NCI-H748 treated with DMSO at 0.1 percent for 48 hours (cell line): Measurements from ENCODE around the gene AFF2.

Experiments
- DNase-seq: peaks from one replicate; lab custom pipeline; 2025; lab: John Stamatoyannopoulos, UW

Gene AFF2

GRCh38 chrX:148588649-148589310, 88.4 kb downstream of the AFF2 start:
- no peak for DNase-seq

DNA sequence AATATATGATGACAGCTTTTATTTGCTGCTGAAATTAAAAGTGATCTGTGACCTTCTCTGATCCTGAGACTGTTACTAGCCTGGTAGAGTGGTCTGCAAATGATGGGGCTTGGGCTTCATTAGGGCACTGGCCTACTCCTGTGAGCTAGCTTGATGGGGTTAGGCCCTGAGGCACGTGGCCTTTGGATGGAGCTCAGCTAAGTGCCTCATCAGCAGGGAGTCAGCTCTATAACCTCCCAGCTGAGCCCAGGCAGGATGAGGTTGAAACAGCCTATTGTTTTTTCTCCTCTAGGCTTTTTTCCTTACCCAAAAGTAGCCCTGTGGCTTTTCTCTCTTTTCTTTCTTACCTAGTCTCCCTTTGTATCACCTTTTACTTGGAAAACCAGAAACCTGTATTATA, 92.2 kb downstream of the AFF2 start:
- DNase-seq = no peak

DNA sequence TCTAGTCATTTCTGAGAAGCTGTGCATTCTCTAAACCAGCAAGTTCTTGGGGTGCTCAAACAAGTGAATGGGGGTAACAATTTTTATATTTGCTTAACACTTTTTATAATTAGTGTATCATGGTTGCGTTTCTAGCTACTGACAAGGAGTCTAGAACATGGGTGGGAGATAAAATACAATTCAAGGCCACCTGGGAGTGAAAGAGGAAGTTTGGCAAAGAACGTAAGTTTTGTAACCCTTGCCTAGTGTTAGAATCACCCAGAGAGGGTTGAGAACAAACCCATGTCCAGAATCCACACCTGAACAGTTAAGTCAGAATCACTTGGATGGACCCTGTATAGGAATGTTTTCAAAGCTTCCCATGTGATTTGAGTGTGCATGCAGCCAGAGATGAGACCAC, 92.7 kb downstream of the AFF2 start:
- DNase-seq = no peak

- DNase-seq = no peak
Measured at GRCh38 chrX:148593987-148594386, 93.6 kb downstream of the AFF2 start.

- no peak for DNase-seq
Measured at GRCh38 chrX:148599404-148599803, 99.0 kb downstream of the AFF2 start.

- no peak for DNase-seq
Measured at GRCh38 chrX:148600131-148600530, 99.7 kb downstream of the AFF2 start.

DNA sequence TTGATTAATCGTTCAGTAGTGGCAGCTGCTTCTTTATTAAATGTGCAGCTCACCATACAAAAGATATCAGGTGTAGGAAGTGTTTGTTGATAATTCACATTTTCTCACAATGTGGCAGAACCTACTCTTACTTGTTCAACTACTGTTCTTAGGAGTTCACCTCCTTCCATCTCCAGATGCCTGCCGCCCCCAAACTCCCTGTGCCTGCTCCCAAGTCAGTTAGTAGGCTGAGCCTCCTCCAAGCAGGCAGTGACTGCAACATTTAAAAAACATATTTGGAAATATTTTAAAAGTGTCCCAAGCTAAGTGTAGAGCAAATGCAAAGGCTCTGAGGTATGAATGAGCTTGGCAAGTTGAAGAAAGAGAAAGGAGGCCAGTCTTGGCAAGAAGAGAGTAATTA, 100.2 kb downstream of the AFF2 start:
- no peak for DNase-seq

- no peak for DNase-seq
Measured at GRCh38 chrX:148601034-148601433, 100.6 kb downstream of the AFF2 start.

DNA sequence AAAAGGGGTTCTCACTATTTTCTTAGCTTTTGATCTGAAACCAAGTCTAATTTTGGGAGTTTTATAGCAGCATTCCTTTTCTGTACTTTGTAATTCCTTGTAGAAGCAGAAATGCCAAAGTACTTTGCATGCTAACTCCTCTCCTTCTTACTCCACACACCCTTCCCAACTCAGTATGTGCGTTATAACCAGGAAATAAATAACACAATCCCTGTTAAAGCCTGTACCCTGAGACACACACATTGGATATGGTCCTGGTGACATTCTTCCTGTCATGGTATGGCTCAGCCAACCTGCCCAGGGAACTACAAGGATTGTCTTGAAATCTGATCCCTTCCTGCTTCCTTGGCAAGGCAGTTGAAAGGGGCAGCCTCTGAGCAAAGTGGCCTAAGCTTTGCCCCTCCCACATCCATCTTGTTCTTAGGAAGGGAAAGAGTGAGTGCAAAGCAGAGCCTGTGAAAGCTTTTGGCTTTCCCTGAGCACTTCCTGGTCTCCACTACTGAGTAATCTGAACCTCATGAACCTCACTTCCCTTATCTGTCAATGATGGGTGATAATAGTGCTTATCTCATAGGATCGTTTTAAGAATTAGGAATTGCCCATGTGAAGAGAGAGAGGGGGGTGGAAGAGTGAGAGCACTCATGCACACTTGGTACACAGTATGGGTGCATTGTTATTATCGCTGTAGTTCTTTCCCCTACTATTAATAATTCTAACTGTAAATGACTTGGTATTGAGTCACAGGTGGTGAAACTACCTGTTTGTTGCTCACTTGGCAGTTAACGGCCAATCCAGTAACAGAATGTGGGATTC, 109.3 kb downstream of the AFF2 start:
- DNase-seq = no peak

DNA sequence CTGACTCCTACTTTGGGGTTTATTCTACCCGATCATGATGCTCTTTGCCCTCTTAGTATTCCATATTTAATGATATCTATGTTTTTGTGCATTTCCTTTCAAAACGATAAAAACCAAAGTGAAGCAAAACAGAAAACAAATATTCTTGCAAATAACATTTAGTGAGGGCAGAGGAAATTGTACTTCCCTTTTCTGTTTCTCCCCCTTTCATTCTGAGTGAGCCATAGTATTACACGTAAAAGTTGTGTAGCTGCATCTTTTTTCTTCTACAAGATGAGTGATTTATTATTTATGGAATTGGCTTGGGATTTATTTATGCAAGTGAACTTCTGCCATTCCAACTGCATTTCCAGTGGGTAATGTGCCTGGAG, 109.9 kb downstream of the AFF2 start:
- DNase-seq = no peak

DNA sequence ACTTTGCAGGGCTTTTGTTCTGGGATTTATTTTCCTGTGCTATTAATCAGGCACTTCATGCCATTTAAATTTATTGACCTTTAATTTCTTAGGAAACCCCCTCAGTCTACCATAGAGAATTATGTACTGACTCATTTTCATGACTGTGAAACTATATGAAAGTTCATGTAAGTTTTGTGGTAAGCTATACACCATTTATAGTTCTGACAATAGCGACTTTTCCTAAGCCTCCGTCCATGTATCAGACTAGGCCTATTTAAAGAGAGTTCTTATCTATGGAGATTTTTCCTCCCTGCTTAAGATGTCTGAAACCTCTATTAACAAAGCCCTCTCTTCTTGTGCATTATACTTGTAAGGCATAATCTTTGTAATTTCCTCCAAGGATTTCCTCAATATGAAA, 111.6 kb downstream of the AFF2 start:
- no peak for DNase-seq

DNA sequence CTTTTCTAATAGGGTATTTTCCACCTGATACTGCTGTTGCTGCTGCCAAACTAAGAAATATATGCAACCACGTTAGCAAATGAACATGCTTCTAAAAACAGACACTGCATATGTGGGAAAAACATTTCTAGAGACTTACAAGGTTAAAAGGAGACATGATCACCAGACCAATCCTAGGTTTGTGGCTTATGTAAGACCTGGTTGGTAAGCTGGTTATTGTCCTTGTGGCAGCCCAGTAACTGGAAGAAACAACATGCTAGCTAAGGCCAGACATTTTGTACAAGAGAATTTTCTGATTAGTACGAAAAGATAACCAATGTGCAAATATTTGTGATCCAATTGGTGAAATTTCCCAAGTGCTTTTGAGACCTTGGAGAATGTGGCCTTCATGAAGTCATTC, 112.0 kb downstream of the AFF2 start:
- no peak for DNase-seq

DNA sequence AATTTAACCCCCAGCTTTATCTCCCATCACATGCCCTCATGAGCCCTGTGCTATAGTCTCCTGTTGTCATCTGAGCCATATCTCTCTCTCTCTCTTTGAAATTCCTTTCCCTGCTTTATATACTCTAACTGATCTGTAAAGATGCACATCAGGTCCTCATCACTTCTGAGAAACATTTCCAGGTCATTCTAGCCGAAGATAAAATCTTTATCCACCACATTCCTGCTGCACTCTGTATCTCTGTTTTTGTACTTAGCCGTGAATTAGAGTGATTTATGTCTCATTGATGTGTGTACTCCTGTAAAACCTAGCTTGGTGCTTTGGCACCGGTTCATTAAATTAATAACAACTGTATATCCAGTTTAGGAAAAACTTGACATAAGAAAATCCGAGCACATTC, 113.2 kb downstream of the AFF2 start:
- DNase-seq = no peak

GRCh38 chrX:148615491-148615890, 115.1 kb downstream of the AFF2 start:
- DNase-seq = no peak

- no peak for DNase-seq
Measured at GRCh38 chrX:148618470-148619445, 118.3 kb downstream of the AFF2 start.

- DNase-seq = no peak
Measured at GRCh38 chrX:148620023-148620422, 119.6 kb downstream of the AFF2 start.

- no peak for DNase-seq
Measured at GRCh38 chrX:148624951-148625474, 124.6 kb downstream of the AFF2 start.

DNA sequence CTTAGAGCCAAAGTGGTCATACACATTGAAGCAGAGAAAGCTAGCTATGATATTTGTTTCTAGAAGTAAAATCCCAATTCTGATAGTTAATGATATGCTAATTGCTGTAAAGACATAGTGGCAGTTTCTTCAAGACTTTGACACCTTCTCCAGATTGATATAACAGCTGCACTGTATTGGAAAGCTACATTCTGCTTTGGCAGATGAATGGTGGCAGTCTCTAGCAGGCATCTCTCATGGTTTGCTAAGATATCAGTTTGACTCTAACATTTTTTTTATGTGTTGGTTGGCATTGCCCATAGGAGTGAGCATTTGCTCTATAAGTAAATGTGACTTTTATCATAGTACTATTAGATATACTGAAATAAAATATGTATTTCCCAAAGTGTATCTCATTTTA, 128.2 kb downstream of the AFF2 start:
- DNase-seq = no peak

DNA sequence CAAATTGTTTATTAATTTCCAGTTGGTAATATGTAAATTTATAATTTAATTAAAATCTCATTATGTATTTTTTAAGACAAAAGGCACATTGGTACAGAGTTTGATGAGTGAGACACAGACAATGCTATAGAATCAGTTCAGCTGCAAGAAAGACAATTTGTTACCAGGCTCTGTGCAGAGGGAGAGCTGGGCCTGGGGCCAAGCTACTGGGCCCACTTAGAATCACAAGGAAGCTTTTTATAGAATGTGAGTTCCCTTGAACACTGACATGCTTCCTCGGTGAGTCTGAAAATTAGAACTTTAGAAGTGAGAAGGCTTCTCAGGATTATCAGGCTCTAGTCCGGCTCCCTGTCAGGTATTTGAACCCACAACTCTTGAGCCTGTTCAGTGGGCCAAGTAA, 129.0 kb downstream of the AFF2 start:
- no peak for DNase-seq

GRCh38 chrX:148632444-148632843, 132.0 kb downstream of the AFF2 start:
- no peak for DNase-seq

DNA sequence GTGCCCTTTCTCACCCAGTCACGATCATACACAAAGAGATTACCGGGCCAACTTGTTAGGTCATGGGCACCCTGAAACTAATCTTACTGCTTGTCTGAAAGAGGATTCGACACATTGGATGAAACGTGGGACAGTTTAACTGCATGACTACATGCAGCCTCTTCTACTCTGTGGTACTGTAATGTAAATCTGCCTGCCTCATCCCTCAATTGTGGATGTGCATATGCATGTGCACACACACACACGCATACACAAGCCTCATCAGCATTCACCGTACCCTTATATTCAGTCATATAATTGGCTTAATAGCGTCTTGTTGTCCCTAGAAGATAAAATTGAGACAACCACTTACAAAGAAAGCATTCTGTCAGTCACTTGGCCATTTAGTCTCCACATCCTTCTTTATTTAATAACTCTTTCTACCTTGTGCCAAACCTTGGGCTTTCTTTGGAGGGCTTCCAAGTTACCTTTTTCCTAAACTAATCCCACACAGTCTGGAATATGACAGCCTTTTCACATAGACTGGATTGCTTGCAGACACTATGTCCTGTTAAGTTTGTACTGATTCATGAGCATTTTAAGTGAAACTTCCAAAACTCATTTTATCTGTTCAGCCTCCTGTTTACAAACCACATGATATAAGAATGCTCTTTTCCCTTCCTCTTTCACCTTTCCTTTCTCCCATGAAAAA, 132.9 kb downstream of the AFF2 start:
- no peak for DNase-seq

- DNase-seq = no peak
Measured at GRCh38 chrX:148634591-148634990, 134.2 kb downstream of the AFF2 start.
